GM13976 (cell line): ENCODE data around the gene PDXK.

Experiments used
- DNase-seq: peaks from one replicate; pipeline ENCODE4 v3.0.0; 2012; ENCODE audit warnings: low spot score
- CTCF ChIP-seq: IDR thresholded peaks from 2 replicates; pipeline ENCODE4 v1.5.1; 2012; ENCODE audit warnings: borderline replicate concordance, mild to moderate bottlenecking; ENCODE audit not compliant: insufficient read depth; ENCODE audit errors: extremely low read depth, missing control alignments, control extremely low read depth
- in situ Hi-C: fragments of 300-500 bp; cut with MboI; formaldehyde crosslinking; loops from one replicate; pipeline ENCODE4 v1.12.0; 2022; ENCODE audit warnings: low sequenced_read_pairs, mixed read lengths, inconsistent platforms; ENCODE audit not compliant: unreplicated experiment

The PDXK gene

GRCh38 chr21:43736224-43736883 lies 17.4 kb downstream of the PDXK start:
- no peak for DNase-seq
- in situ Hi-C loops: no loop called here
- TF ChIP-seq CTCF: no peak

GRCh38 chr21:43737158-43737950 lies 18.4 kb downstream of the PDXK start:
- no peak for DNase-seq
- in situ Hi-C loops: no loop called here
- TF ChIP-seq CTCF: no peak

- in situ Hi-C loops: no loop called here
- TF ChIP-seq CTCF: no peak
- DNase-seq: no peak
Measured at GRCh38 chr21:43739621-43740435, 20.9 kb downstream of the PDXK start.

- no peak for DNase-seq
- TF ChIP-seq CTCF: no peak
- in situ Hi-C loops: no loop called here
Measured at GRCh38 chr21:43740497-43741156, 21.7 kb downstream of the PDXK start.

GRCh38 chr21:43741423-43742096 lies 22.6 kb downstream of the PDXK start:
- TF ChIP-seq CTCF: no peak
- no peak for DNase-seq
- in situ Hi-C loops: no loop called here
